CD14-positive monocyte (primary cell): ENCODE data around the gene ATF6. TPM values are rescaled to one million over a fixed set of nuclear protein-coding genes. Genes with fewer than 3 reads are reported as not detected.

Experiments
- DNase-seq, 3 donors: peaks; one replicate each; pipeline ENCODE4 v3.0.0-alpha.2; 2011 to 2022
- H2AFZ ChIP-seq: 2 replicates; pipeline ENCODE4 v1.6.0; 2012; ENCODE audit warnings: mild to moderate bottlenecking, low read depth, low read length, inconsistent platforms; ENCODE audit not compliant: insufficient read depth, poor library complexity, severe bottlenecking
- H3K27ac ChIP-seq, 2 donors: 1 replicate in 1 of 2; 2 replicates in 1 of 2; pipeline ENCODE4 v1.5.1; 2012 to 2013; ENCODE audit warnings: low read length in 2 of 2, control low read depth in 1 of 2, inconsistent platforms in 1 of 2, low read depth in 1 of 2, mild to moderate bottlenecking in 1 of 2
- H3K27me3 ChIP-seq, 2 donors: one replicate each; pipeline versions ENCODE4 v1.6.0 to v1.6.1; 2011 to 2013; ENCODE audit warnings: low read length in 2 of 2; ENCODE audit not compliant: control insufficient read depth in 2 of 2, insufficient read depth in 2 of 2
- H3K36me3 ChIP-seq, 2 donors: replicated peaks in 1 of 2; 1 replicate in 1 of 2; 2 replicates in 1 of 2; pipeline versions ENCODE4 v1.5.1 to v1.6.1; 2012 to 2013; ENCODE audit warnings: low read length in 2 of 2, control low read depth in 1 of 2, inconsistent platforms in 1 of 2, mild to moderate bottlenecking in 1 of 2; ENCODE audit not compliant: insufficient read depth in 2 of 2, control insufficient read depth in 1 of 2
- H3K4me1 ChIP-seq, 2 donors: 1 replicate in 1 of 2; 2 replicates in 1 of 2; pipeline versions ENCODE4 v1.5.1 to v1.6.1; 2012 to 2013; ENCODE audit warnings: low read length in 2 of 2, control low read depth in 1 of 2, inconsistent platforms in 1 of 2, mild to moderate bottlenecking in 1 of 2, moderate library complexity in 1 of 2; ENCODE audit not compliant: insufficient read depth in 2 of 2, control insufficient read depth in 1 of 2
- H3K4me2 ChIP-seq: replicated peaks from 2 replicates; pipeline ENCODE3; 2012; ENCODE audit warnings: low read length, moderate library complexity, mild to moderate bottlenecking; ENCODE audit not compliant: poor library complexity, severe bottlenecking; ENCODE audit errors: extremely low read depth
- H3K4me3 ChIP-seq, 3 experiments: fragments of 200-600 bp in 1 of 3; sonication (generic) in 1 of 3; replicated peaks in 1 of 3; 1 replicate in 2 of 3; 2 replicates in 1 of 3; pipeline ENCODE4 v1.5.1; 2011 to 2013; ENCODE audit warnings: low read length in 3 of 3, mild to moderate bottlenecking in 3 of 3, control low read depth in 2 of 3, low read depth in 2 of 3, inconsistent platforms in 1 of 3, moderate library complexity in 1 of 3
- H3K79me2 ChIP-seq: 2 replicates; pipeline ENCODE4 v1.6.0; 2012; ENCODE audit warnings: mild to moderate bottlenecking, control low read depth, inconsistent platforms, low read length, moderate library complexity; ENCODE audit not compliant: insufficient read depth
- H3K9ac ChIP-seq: 2 replicates; pipeline ENCODE4 v1.6.0; 2017; ENCODE audit warnings: low read length, mild to moderate bottlenecking; ENCODE audit not compliant: insufficient read depth, poor library complexity, severe bottlenecking
- H3K9me3 ChIP-seq, 2 donors: replicated peaks in 1 of 2; 1 replicate in 1 of 2; 2 replicates in 1 of 2; pipeline versions ENCODE4 v1.5.1 to v1.6.1; 2012 to 2013; ENCODE audit warnings: low read length in 2 of 2, control low read depth in 1 of 2; ENCODE audit not compliant: control insufficient read depth in 1 of 2, insufficient read depth in 1 of 2
- H4K20me1 ChIP-seq: 2 replicates; pipeline ENCODE4 v1.6.0; 2012; ENCODE audit warnings: mild to moderate bottlenecking, low read length, control low read depth, moderate library complexity; ENCODE audit not compliant: insufficient read depth
- H3K27ac Mint-ChIP-seq, 7 donors: one replicate each; pipeline ENCODE4 v1.8.0; 2020; ENCODE audit warnings: mild to moderate bottlenecking in 7 of 7, mixed read lengths in 7 of 7, moderate library complexity in 6 of 7, inconsistent platforms in 2 of 7
- H3K27me3 Mint-ChIP-seq, 3 donors: one replicate each; pipeline ENCODE4 v1.8.0; 2021 to 2022; ENCODE audit warnings: low read depth in 3 of 3, mild to moderate bottlenecking in 3 of 3, mixed read lengths in 3 of 3, moderate library complexity in 3 of 3, inconsistent platforms in 1 of 3
- H3K36me3 Mint-ChIP-seq, 2 donors: one replicate each; pipeline ENCODE4 v1.8.0; 2020; ENCODE audit warnings: mixed read lengths in 2 of 2, inconsistent platforms in 1 of 2, mild to moderate bottlenecking in 1 of 2
- H3K4me1 Mint-ChIP-seq: one replicate; pipeline ENCODE4 v1.8.0; 2020; ENCODE audit warnings: mild to moderate bottlenecking, mixed read lengths
- H3K4me3 Mint-ChIP-seq, 2 donors: one replicate each; pipeline ENCODE4 v1.8.0; 2020; ENCODE audit warnings: mild to moderate bottlenecking in 2 of 2, mixed read lengths in 2 of 2, moderate library complexity in 1 of 2
- H3K9me3 Mint-ChIP-seq, 7 donors: one replicate each; pipeline ENCODE4 v1.8.0; 2020 to 2022; ENCODE audit warnings: mixed read lengths in 7 of 7, mild to moderate bottlenecking in 6 of 7, moderate library complexity in 6 of 7, inconsistent platforms in 2 of 7
- WGBS: methylation state at CpG from one replicate; pipeline ENCODE4 v1.1.5; 2013; ENCODE audit warnings: missing lambda C conversion rate; ENCODE audit not compliant: insufficient coverage; 5-methylcytosine and 5-hydroxymethylcytosine counted together
- intact Hi-C, 2 donors: fragments of 100-400 bp; cut with micrococcal nuclease; formaldehyde crosslinking; loops; one replicate each; pipeline versions ENCODE4 v1.15.0 to v1.15.1; 2023
- polyA plus RNA-seq, 3 donors: library from polyadenylated mRNA; depleted of rRNA in 1 of 3; unstranded in 2 of 3; stranded (reverse) in 1 of 3; fragments of 300-500 nt in 2 of 3; fragments of >200 nt in 1 of 3; fragmentation: Illumina TruSeq in 2 of 3; gene quantifications; 1 replicate in 2 of 3; 2 replicates in 1 of 3; pipeline ENCODE4 v1.2.3, GENCODE V29; 2012 to 2021
- TF ChIP-seq, protein P1 (sequence below): fragments of 200-600 bp; IDR thresholded peaks from one replicate; pipeline ENCODE4 v1.8.0; 2022; ENCODE audit warnings: antibody characterized with exemption, mild to moderate bottlenecking

The ATF6 gene
- polyA plus RNA-seq, 3 donors = 13.4 to 25.6 (median 22.2) TPM

DNA sequence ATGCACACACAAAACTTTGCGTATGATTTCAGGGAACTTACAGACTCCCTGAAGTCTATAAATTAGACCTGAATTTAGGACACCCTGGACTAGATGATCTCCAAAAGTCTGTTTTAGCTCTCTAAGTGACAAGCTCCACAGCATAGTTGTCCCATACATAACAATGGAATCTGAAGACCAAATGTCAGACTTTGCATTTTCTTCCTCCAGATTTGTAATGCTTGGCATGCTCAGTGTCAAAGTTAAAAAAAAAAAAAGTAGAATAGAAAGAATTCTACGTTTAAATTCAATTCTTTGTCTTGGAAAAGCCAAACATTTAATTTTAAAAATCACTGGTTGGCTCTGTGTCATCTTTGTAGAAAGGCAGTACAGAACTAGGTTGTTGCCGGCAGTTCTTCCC lies 190.8 kb downstream of the ATF6 start:
- H3K9me3 ChIP-seq = no peaks in the 10 kb centered on the region
- no peak overlapping the region for H3K4me3 Mint-ChIP-seq
- H3K4me1 ChIP-seq = peaks cover 21 to 25% of the 10 kb centered on the region in 2 donors
- WGBS = 100% methylated on average over 2 of the region's 3 CpGs
- no peak overlapping the region for H3K4me3 ChIP-seq
- TF ChIP-seq, protein P1, sequence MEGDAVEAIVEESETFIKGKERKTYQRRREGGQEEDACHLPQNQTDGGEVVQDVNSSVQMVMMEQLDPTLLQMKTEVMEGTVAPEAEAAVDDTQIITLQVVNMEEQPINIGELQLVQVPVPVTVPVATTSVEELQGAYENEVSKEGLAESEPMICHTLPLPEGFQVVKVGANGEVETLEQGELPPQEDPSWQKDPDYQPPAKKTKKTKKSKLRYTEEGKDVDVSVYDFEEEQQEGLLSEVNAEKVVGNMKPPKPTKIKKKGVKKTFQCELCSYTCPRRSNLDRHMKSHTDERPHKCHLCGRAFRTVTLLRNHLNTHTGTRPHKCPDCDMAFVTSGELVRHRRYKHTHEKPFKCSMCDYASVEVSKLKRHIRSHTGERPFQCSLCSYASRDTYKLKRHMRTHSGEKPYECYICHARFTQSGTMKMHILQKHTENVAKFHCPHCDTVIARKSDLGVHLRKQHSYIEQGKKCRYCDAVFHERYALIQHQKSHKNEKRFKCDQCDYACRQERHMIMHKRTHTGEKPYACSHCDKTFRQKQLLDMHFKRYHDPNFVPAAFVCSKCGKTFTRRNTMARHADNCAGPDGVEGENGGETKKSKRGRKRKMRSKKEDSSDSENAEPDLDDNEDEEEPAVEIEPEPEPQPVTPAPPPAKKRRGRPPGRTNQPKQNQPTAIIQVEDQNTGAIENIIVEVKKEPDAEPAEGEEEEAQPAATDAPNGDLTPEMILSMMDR = no peak
- no peak overlapping the region for H3K27ac ChIP-seq
- peaks cover 23 to 62% of the 10 kb centered on the region in 2 donors for H3K36me3 ChIP-seq
- DNase-seq = no peak
- H3K27me3 Mint-ChIP-seq = peaks cover 0 to 2% (median 0%) of the 10 kb centered on the region in 3 donors
- H3K9ac ChIP-seq = no peak overlapping the region
- peaks cover 33% of the 10 kb centered on the region for H3K4me1 Mint-ChIP-seq
- H2AFZ ChIP-seq = no peak overlapping the region
- no peak overlapping the region for H3K4me2 ChIP-seq
- H3K36me3 Mint-ChIP-seq = peaks cover 50 to 54% of the 10 kb centered on the region in 2 donors
- H3K27ac Mint-ChIP-seq = no peak overlapping the region
- H3K79me2 ChIP-seq = no peaks in the 10 kb centered on the region
- no peaks in the 10 kb centered on the region for H3K27me3 ChIP-seq
- H3K9me3 Mint-ChIP-seq = peaks cover 0 to 1% (median 0%) of the 10 kb centered on the region in 7 donors
- intact Hi-C loops = no loop called here
- H4K20me1 ChIP-seq = no peaks in the 10 kb centered on the region

DNA sequence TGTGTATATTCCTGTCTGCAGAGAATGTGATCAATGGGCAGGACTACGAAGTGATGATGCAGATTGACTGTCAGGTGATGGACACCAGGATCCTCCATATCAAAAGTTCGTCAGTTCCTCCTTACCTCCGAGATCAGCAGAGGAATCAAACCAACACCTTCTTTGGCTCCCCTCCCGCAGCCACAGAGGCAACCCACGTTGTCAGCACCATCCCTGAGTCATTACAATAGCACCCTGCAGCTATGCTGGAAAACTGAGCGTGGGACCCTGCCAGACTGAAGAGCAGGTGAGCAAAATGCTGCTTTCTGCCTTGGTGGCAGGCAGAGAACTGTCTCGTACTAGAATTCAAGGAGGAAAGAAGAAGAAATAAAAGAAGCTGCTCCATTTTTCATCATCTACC lies 192.3 kb downstream of the ATF6 start:
- Histone ChIP-seq H3K36me3 (peaks cover 23 to 77% of the 10 kb centered on the region in 2 donors), H3K4me3 (no peak overlapping the region), H3K79me2 (no peaks in the 10 kb centered on the region), H3K4me1 (peaks cover 12 to 20% of the 10 kb centered on the region in 2 donors), H3K9me3 (no peaks in the 10 kb centered on the region), H3K27me3 (no peaks in the 10 kb centered on the region), H3K27ac (no peak overlapping the region), H3K4me2 (no peak overlapping the region), H4K20me1 (no peaks in the 10 kb centered on the region), H3K9ac (no peak overlapping the region), H2AFZ (no peak overlapping the region)
- Mint-ChIP-seq H3K4me1 (peaks cover 29% of the 10 kb centered on the region), H3K9me3 (peaks cover 0 to 1% (median 0%) of the 10 kb centered on the region in 7 donors), H3K4me3 (no peak overlapping the region), H3K27me3 (no peaks in the 10 kb centered on the region), H3K36me3 (peaks cover 58 to 59% of the 10 kb centered on the region in 2 donors), H3K27ac (no peak overlapping the region)
- intact Hi-C loops = no loop called here
- WGBS = 98% methylated on average over 6 of the region's 7 CpGs
- no peak for DNase-seq
- TF ChIP-seq, protein P1 = no peak
